ENCODE data around the gene ULK1. TPM values are rescaled to one million over a fixed set of nuclear protein-coding genes. Genes with fewer than 3 reads are reported as not detected.

Gene ULK1
- total RNA-seq, 1 donor from 2014 or later, result 156 TPM

- intact Hi-C loops (cut with DNase I), result no loop called here
Measured at GRCh38 chr12:131965073-131965472, 70.7 kb downstream of the ULK1 start.

DNA sequence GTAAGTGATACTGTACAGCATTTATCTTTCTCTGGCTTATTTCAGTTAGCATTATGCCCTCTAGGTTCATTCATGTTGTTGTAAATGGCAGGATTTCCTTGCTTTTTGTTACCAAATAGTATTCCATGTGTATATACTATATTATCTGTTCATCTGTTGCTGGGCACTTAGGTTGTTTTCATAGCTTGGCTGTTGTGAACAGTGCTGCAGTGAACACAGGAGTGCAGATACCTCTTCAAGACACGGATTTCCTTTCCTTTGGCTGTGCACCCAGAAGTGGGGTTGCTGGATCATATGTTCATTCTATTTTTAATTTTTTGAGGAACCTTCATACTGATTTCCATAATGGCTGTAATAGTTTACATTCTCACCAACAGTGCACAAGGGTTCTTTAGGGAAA is 76.8 kb downstream of the ULK1 start:
- no peaks in the 10 kb centered on the region for H3K9me3 ChIP-seq
- DNase-seq (ENCODE audit: low spot score in 2 of 2), result no peak
- no peak for TF ChIP-seq CTCF (IDR thresholded peaks at IDR 0.05)
- intact Hi-C loops (cut with DNase I), result no loop called here
- no peak overlapping the region for H3K27ac ChIP-seq
- no peaks in the 10 kb centered on the region for H3K4me1 ChIP-seq
- H3K4me3 ChIP-seq, result no peak overlapping the region
- H3K36me3 ChIP-seq, result peaks cover 0 to 4% of the 10 kb centered on the region in 2 donors
- no peaks in the 10 kb centered on the region for H3K27me3 ChIP-seq

More at GRCh38 chr12:131965073-131965472, 70.7 kb downstream of the ULK1 start:
- Histone ChIP-seq H3K27me3 (no peaks in the 10 kb centered on the region), H3K9me3 (no peaks in the 10 kb centered on the region), H3K36me3 (peaks cover 5 to 19% of the 10 kb centered on the region in 2 donors), H3K4me1 (no peaks in the 10 kb centered on the region), H3K27ac (no peak overlapping the region), H3K4me3 (no peak overlapping the region)
- no peak for DNase-seq (ENCODE audit: low spot score in 2 of 2)
- no peak for TF ChIP-seq CTCF (IDR thresholded peaks at IDR 0.05)

Other genes starting within 250 kb of the ULK1 start
- gene SFSWAP, start 183.5 kb upstream of the ULK1 start, total RNA-seq, result 15.8 TPM
- gene MMP17, start 66.2 kb upstream of the ULK1 start, total RNA-seq, result 16.8 TPM
- 22.7 TPM for gene PUS1, start 34.7 kb downstream of the ULK1 start, total RNA-seq
- gene EP400, start 55.3 kb downstream of the ULK1 start, total RNA-seq, result 23.3 TPM
- gene DDX51, start 249.7 kb downstream of the ULK1 start, total RNA-seq, result 4.3 TPM
- gene NOC4L, start 249.8 kb downstream of the ULK1 start, total RNA-seq, result 9.2 TPM

Data from ascending aorta (tissue), 2 donors.